ENCODE measurements around the gene COLEC12.

Gene COLEC12

GRCh38 chr18:382423-382984, 118.0 kb downstream of the COLEC12 start:
- no peak for DNase-seq

- no peak for DNase-seq
Observed at GRCh38 chr18:379681-380330, 120.7 kb downstream of the COLEC12 start.

- DNase-seq = no peak
Observed at GRCh38 chr18:378079-378478, 122.4 kb downstream of the COLEC12 start.

GRCh38 chr18:377088-377487, 123.4 kb downstream of the COLEC12 start:
- no peak for DNase-seq

GRCh38 chr18:376311-376710, 124.2 kb downstream of the COLEC12 start:
- no peak for DNase-seq

- DNase-seq = no peak
Observed at GRCh38 chr18:374721-375168, 125.8 kb downstream of the COLEC12 start.

GRCh38 chr18:373780-374179, 126.7 kb downstream of the COLEC12 start:
- no peak for DNase-seq

- no peak for DNase-seq
Observed at GRCh38 chr18:371609-371982, 128.9 kb downstream of the COLEC12 start.

- DNase-seq = no peak
Observed at GRCh38 chr18:370751-371608, 129.5 kb downstream of the COLEC12 start.

GRCh38 chr18:369224-370015, 131.1 kb downstream of the COLEC12 start:
- no peak for DNase-seq

- DNase-seq = no peak
Observed at GRCh38 chr18:366466-367061, 133.9 kb downstream of the COLEC12 start.

GRCh38 chr18:365651-366050, 134.8 kb downstream of the COLEC12 start:
- DNase-seq = no peak

GRCh38 chr18:364256-364826, 136.2 kb downstream of the COLEC12 start:
- DNase-seq = no peak

GRCh38 chr18:363301-364085, 137.0 kb downstream of the COLEC12 start:
- no peak for DNase-seq

- DNase-seq = no peak
Observed at GRCh38 chr18:362311-363290, 137.9 kb downstream of the COLEC12 start.

- DNase-seq = no peak
Observed at GRCh38 chr18:361941-362310, 138.6 kb downstream of the COLEC12 start.

- DNase-seq = no peak
Observed at GRCh38 chr18:361100-361732, 139.3 kb downstream of the COLEC12 start.

- no peak for DNase-seq
Observed at GRCh38 chr18:360676-361075, 139.8 kb downstream of the COLEC12 start.

GRCh38 chr18:356778-357177, 143.7 kb downstream of the COLEC12 start:
- DNase-seq = no peak

GRCh38 chr18:355678-356077, 144.8 kb downstream of the COLEC12 start:
- DNase-seq = no peak
